ENCODE results near the gene SELENON.

SELENON gene

GRCh38 chr1:25785333-25786067, 14.5 kb upstream of the SELENON start:
- TF ChIP-seq CTCF (IDR thresholded peaks at IDR 0.05; ENCODE audit: low read depth, low read length, missing control alignments): no peak
- no peak for DNase-seq (ENCODE audit: low read depth)
- H3K4me3 ChIP-seq (ENCODE audit: low read depth, low read length): no peak overlapping the region

GRCh38 chr1:25786887-25787759, 12.9 kb upstream of the SELENON start:
- DNase-seq (ENCODE audit: low read depth): no peak
- no peak for TF ChIP-seq CTCF (IDR thresholded peaks at IDR 0.05; ENCODE audit: low read depth, low read length, missing control alignments)

GRCh38 chr1:25787760-25788166, 12.2 kb upstream of the SELENON start:
- no peak for DNase-seq (ENCODE audit: low read depth)
- no peak overlapping the region for H3K4me3 ChIP-seq (ENCODE audit: low read depth, low read length)
- TF ChIP-seq CTCF (IDR thresholded peaks at IDR 0.05; ENCODE audit: low read depth, low read length, missing control alignments): no peak

More at GRCh38 chr1:25786887-25787759, 12.9 kb upstream of the SELENON start:
- H3K4me3 ChIP-seq (ENCODE audit: low read depth, low read length): no peak overlapping the region

GRCh38 chr1:25790472-25790871, 9.5 kb upstream of the SELENON start:
- H3K4me3 ChIP-seq (ENCODE audit: low read depth, low read length): no peak overlapping the region
- DNase-seq (ENCODE audit: low read depth): no peak
- no peak for TF ChIP-seq CTCF (IDR thresholded peaks at IDR 0.05; ENCODE audit: low read depth, low read length, missing control alignments)

GRCh38 chr1:25792115-25792514, 7.9 kb upstream of the SELENON start:
- no peak for DNase-seq (ENCODE audit: low read depth)
- no peak for TF ChIP-seq CTCF (IDR thresholded peaks at IDR 0.05; ENCODE audit: low read depth, low read length, missing control alignments)
- H3K4me3 ChIP-seq (ENCODE audit: low read depth, low read length): no peak overlapping the region

GRCh38 chr1:25793585-25794170, 6.3 kb upstream of the SELENON start:
- no peak for DNase-seq (ENCODE audit: low read depth)
- TF ChIP-seq CTCF (IDR thresholded peaks at IDR 0.05; ENCODE audit: low read depth, low read length, missing control alignments): no peak
- no peak overlapping the region for H3K4me3 ChIP-seq (ENCODE audit: low read depth, low read length)
